ENCODE data around the gene ACVRL1. TPM values are rescaled to one million over a fixed set of nuclear protein-coding genes. Genes with fewer than 3 reads are reported as not detected.

Gene ACVRL1
- total RNA-seq, 1 donor: 10.8 TPM

- H3K4me3 ChIP-seq (ENCODE audit: low read depth, low read length): no peak overlapping the region
- TF ChIP-seq CTCF (IDR thresholded peaks at IDR 0.05; ENCODE audit: insufficient read depth, low read depth, low read length): peak; percentile 54
- DNase-seq (ENCODE audit: low read depth): peak; percentile 49
These were observed 19.4 kb downstream of the ACVRL1 start for GRCh38 chr12:51926718-51927117.

GRCh38 chr12:51932218-51933076 lies 25.1 kb downstream of the ACVRL1 start:
- DNase-seq (ENCODE audit: low read depth): no peak
- no peak for TF ChIP-seq CTCF (IDR thresholded peaks at IDR 0.05; ENCODE audit: insufficient read depth, low read depth, low read length)
- H3K4me3 ChIP-seq (ENCODE audit: low read depth, low read length): no peak overlapping the region

- TF ChIP-seq CTCF (IDR thresholded peaks at IDR 0.05; ENCODE audit: insufficient read depth, low read depth, low read length): no peak
- no peak overlapping the region for H3K4me3 ChIP-seq (ENCODE audit: low read depth, low read length)
- no peak for DNase-seq (ENCODE audit: low read depth)
These were observed 26.8 kb downstream of the ACVRL1 start for GRCh38 chr12:51934080-51934479.

GRCh38 chr12:51937926-51938325 lies 30.6 kb downstream of the ACVRL1 start:
- TF ChIP-seq CTCF (IDR thresholded peaks at IDR 0.05; ENCODE audit: insufficient read depth, low read depth, low read length): no peak
- DNase-seq (ENCODE audit: low read depth): no peak
- no peak overlapping the region for H3K4me3 ChIP-seq (ENCODE audit: low read depth, low read length)

GRCh38 chr12:51938726-51939125 lies 31.4 kb downstream of the ACVRL1 start:
- no peak for DNase-seq (ENCODE audit: low read depth)
- TF ChIP-seq CTCF (IDR thresholded peaks at IDR 0.05; ENCODE audit: insufficient read depth, low read depth, low read length): no peak
- no peak overlapping the region for H3K4me3 ChIP-seq (ENCODE audit: low read depth, low read length)

GRCh38 chr12:51941011-51941581 lies 33.8 kb downstream of the ACVRL1 start:
- DNase-seq (ENCODE audit: low read depth): peak; percentile 80
- TF ChIP-seq CTCF (IDR thresholded peaks at IDR 0.05; ENCODE audit: insufficient read depth, low read depth, low read length): no peak
- no peak overlapping the region for H3K4me3 ChIP-seq (ENCODE audit: low read depth, low read length)
